Non-pigmented ciliary epithelial cell (primary cell): ENCODE results near the gene EXOC4.
"Not testable (repeated sequence)": the region's sequence is repeated elsewhere in the genome, so short reads cannot be mapped to it uniquely, and the experiment has no call there.

Experiments
- DNase-seq: peaks from one replicate; pipeline ENCODE4 v3.0.0-alpha.2; 2010; ENCODE audit warnings: low read depth

EXOC4 gene

GRCh38 chr7:133750287-133750686, 497.4 kb downstream of the EXOC4 start:
- DNase-seq = no peak

DNA sequence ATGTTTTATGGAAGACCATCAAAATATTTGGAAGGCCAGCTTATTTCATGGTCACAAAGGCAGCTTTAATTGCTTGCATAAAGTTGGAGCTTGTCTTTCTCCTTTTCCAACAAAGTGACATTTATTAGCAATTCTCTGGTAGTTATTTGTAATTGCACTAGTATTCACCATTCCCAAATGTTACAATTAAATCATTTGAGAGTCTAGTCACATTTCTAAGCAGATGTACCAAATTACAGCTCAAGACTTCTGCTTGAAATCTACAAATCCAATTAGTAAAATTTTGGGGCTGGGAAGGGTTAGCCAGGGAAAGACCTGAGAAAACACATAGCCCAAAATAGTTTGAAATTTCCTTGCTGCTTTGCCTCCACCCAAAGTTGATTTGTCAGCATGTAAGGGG, 498.2 kb downstream of the EXOC4 start:
- no peak for DNase-seq

- no peak for DNase-seq
Measured at GRCh38 chr7:133753513-133753912, 500.6 kb downstream of the EXOC4 start.

GRCh38 chr7:133754708-133755107, 501.8 kb downstream of the EXOC4 start:
- no peak for DNase-seq

- no peak for DNase-seq
Measured at GRCh38 chr7:133755901-133756300, 503.0 kb downstream of the EXOC4 start.

DNA sequence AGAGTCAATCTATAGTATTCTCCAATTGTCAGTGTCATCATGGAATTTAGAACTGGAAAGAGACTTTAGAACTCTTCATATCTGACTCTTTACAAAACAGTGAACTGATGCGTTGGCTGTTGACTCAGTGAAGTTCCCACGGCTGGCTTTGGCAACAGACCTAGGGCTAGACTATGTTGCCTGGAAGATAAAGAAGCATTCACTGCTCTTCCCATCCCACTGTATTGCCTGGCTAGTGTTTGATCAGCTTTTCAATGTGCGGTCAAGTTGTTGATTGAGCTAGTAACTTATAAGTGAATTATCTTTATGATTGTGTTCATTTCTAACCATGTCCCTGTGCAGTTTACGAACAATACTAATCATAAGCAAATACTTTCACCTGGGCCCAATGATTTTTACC, 508.6 kb downstream of the EXOC4 start:
- DNase-seq = no peak

GRCh38 chr7:133763076-133763640, 510.3 kb downstream of the EXOC4 start:
- no peak for DNase-seq

- DNase-seq = no peak
Measured at GRCh38 chr7:133769668-133770067, 516.8 kb downstream of the EXOC4 start.

- peak; percentile 30 for DNase-seq
Measured at GRCh38 chr7:133770863-133771492, 518.1 kb downstream of the EXOC4 start.

GRCh38 chr7:133771788-133772419, 519.0 kb downstream of the EXOC4 start:
- DNase-seq = no peak

DNA sequence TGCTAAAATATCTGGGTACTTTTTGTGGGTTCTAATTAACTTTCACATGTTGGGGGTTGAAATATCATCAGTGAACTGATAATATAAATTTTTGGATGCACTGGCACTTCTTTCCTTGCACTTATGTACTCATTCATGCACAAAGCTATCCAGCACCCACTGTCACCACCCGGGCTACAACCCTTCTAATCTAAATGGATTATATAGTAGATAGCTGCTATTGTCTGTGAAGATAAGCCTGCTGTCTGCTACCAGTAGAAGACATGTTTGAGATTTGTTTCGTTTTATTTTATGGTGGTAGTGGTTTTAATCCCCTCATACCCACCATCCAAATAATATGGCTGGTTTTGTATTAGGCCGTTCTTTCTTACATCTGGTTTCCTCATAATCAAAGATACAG, 520.7 kb downstream of the EXOC4 start:
- no peak for DNase-seq

GRCh38 chr7:133775201-133775600, 522.3 kb downstream of the EXOC4 start:
- DNase-seq = no peak

DNA sequence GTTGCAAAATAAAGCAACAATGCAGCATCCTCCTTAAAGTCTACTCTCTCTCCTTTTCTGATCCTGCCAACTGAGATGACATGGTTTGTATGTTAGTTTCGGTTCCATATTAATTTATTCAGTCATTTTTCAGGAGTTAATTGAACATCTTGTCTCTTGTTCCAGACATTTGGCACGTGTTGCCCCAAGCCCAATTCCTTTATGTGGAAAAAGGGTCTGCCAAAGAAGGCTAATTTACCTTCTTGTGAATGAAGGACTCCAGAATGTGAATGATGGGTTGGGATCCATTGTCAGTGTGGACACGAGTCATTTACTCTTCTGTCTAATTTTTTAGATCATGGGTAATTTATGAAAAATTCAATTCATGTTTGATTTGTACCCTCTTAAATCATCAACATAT, 523.4 kb downstream of the EXOC4 start:
- DNase-seq = no peak

DNA sequence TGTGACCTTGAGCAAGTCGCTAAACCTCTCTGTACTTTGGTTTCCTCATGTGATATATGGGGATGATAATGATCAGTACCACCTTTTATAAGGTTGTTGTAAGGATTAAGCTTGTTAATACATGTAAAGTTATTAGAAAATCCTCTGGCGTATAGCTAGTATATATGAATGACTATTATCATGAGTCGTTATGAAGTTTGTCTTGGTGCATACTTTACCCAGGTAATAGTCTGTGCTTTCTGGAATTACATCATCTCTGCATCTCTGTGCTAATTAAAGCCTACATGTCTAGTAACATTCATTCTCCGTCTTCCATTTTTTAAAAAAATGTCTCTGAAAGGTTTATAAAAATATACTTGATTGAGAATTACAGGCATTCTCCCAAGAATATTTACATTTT, 524.8 kb downstream of the EXOC4 start:
- DNase-seq = no peak

GRCh38 chr7:133778472-133778871, 525.6 kb downstream of the EXOC4 start:
- DNase-seq = no peak

DNA sequence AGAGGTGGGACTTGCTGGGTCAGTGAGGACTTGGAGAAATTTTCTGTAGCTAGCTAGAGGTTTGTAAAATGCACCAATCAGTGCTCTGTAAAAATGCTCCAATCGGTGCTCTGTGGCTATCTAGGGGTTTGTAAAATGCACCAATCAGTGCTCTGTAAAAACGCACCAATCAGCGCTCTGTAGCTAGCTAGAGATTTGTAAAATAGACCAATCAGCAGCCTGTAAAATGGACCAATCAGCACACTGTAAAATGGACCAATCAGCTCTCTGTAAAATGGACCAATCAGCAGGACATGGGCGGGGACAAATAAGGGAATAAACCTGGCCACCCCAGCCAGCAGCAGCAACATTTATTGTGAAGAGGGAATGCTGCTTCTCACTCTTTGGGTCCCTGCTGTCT, 526.7 kb downstream of the EXOC4 start:
- not testable (repeated sequence) for DNase-seq

GRCh38 chr7:133780912-133781311, 528.0 kb downstream of the EXOC4 start:
- no peak for DNase-seq

DNA sequence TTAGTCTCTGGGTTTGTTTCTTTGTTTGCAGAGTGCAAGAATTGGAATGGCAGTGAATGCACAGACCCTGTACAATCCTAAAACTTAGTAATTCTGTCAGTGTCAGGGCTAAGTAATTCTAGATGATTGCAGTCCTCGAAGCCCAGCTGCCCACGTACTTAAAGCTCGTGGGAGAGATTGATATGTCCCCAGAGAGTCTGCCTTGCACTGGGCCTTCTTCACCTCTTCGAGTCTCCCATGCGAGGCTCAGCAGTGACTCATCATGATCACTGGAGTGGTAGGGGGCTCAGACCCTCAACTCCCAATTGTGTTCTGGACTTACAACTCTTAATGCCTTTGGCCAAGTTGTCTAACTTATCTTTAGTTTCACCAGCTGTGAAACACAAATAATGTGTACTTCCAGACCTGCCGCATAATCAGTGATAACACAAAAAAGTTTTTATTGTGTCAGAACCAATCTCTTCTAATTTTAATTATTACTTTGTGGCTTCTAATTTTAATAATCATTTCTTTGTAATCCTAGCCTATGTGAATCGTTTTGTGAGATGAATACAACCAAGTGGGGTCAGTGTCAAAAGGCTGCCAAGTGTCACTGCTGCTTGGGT, 528.7 kb downstream of the EXOC4 start:
- DNase-seq = no peak

- no peak for DNase-seq
Measured at GRCh38 chr7:133782470-133782869, 529.6 kb downstream of the EXOC4 start.

GRCh38 chr7:133783276-133783675, 530.4 kb downstream of the EXOC4 start:
- DNase-seq = no peak

DNA sequence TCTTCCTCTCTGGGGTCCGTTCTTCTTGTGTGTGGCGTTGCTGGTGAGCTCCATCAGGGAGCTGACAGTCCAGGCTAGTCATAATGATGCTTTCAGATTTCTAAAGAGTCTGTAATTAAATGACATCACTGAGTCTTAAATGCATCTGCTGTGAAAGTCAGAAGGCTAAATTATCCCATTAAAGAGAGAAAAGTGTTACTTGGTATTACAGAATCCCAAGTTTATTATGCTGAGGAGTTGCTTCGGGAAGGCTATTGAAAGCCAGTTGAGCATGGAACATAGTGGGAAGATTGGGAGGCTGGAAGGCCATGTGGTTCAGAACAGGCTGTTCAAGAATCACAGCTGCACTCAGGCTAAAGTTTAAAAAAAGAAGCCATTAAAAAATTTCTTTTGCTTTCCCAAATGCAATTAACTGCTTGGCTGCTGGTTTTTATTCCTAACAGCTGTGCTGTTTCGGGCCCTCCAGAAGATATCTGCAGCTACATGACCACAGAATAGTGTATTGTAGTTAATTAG, 531.7 kb downstream of the EXOC4 start:
- no peak for DNase-seq

- DNase-seq = no peak
Measured at GRCh38 chr7:133786401-133786937, 533.6 kb downstream of the EXOC4 start.

- DNase-seq = no peak
Measured at GRCh38 chr7:133789974-133790373, 537.1 kb downstream of the EXOC4 start.
